H1 (cell line): ENCODE data around the gene JMJD7. TPM values are rescaled to one million over a fixed set of nuclear protein-coding genes. Genes with fewer than 3 reads are reported as not detected.

Source experiments
- CTCF ChIA-PET: fragments of 300-600 bp; sonication (Branson Sonifier 250); formaldehyde crosslinking; loops from one replicate; lab custom pipeline; 2021; ENCODE audit not compliant: partially characterized antibody; lab: Charles Lee
- POLR2A ChIA-PET: fragments of 300-600 bp; sonication (Branson Sonifier 250); formaldehyde crosslinking; loops from one replicate; lab custom pipeline; 2021; ENCODE audit warnings: inconsistent platforms; ENCODE audit not compliant: partially characterized antibody; lab: Charles Lee
- DNase-seq, 2 experiments: peaks; one replicate each; pipeline versions ENCODE4 v3.0.0 to v3.0.0-alpha.2; 2010 to 2022; ENCODE audit warnings: low spot score in 2 of 2, low read depth in 1 of 2, mixed read lengths in 1 of 2
- FAIRE-seq: peaks from 2 replicates; lab custom pipeline; 2011; peaks lifted over from hg19 to GRCh38; lab: Jason Lieb, UNC
- H2AFZ ChIP-seq: 2 replicates; pipeline ENCODE4 v1.8.1; 2012; ENCODE audit warnings: low read length, inconsistent platforms
- H2AK5ac ChIP-seq: 2 replicates; pipeline ENCODE4 v1.6.1; 2013; ENCODE audit warnings: low read depth, low read length
- H2BK120ac ChIP-seq: replicated peaks from 2 replicates; pipeline ENCODE3; 2013; ENCODE audit warnings: low read depth, low read length, inconsistent platforms
- H2BK12ac ChIP-seq: 2 replicates; pipeline ENCODE4 v1.6.1; 2013; ENCODE audit warnings: low read depth, low read length
- H2BK15ac ChIP-seq: 2 replicates; pipeline ENCODE4 v1.6.1; 2013; ENCODE audit warnings: low read length
- H2BK20ac ChIP-seq: 2 replicates; pipeline ENCODE4 v1.6.1; 2013; ENCODE audit warnings: low read length
- H2BK5ac ChIP-seq: 2 replicates; pipeline ENCODE4 v1.6.1; 2013; ENCODE audit warnings: low read depth, low read length
- H3K14ac ChIP-seq: 2 replicates; pipeline ENCODE4 v1.6.1; 2013; ENCODE audit warnings: inconsistent platforms; ENCODE audit not compliant: insufficient read length
- H3K18ac ChIP-seq: 2 replicates; pipeline ENCODE4 v1.6.1; 2013; ENCODE audit warnings: low read length; ENCODE audit errors: extremely low read depth
- H3K23ac ChIP-seq: 2 replicates; pipeline ENCODE4 v1.6.1; 2013; ENCODE audit warnings: inconsistent platforms; ENCODE audit not compliant: insufficient read length
- H3K23me2 ChIP-seq: 2 replicates; pipeline ENCODE4 v1.6.1; 2013; ENCODE audit warnings: low read depth, low read length
- H3K27ac ChIP-seq: 2 replicates; pipeline ENCODE4 v1.6.1; 2011; ENCODE audit warnings: low read depth, low read length, inconsistent platforms
- H3K27me3 ChIP-seq, 4 experiments: replicated peaks in 1 of 4; 1 replicate in 1 of 4; 2 replicates in 3 of 4; pipeline versions ENCODE4 v1.6.1 to v1.8.1; 2011 to 2013; ENCODE audit warnings: low read length in 3 of 4, mild to moderate bottlenecking in 3 of 4, inconsistent platforms in 2 of 4, mixed read lengths in 2 of 4, moderate library complexity in 1 of 4; ENCODE audit not compliant: control insufficient read depth in 3 of 4, insufficient read depth in 3 of 4; ENCODE audit errors: extremely low read depth in 1 of 4
- H3K36me3 ChIP-seq, 4 experiments: 2 replicates each; pipeline versions ENCODE4 v1.6.1 to v1.8.1; 2011 to 2013; ENCODE audit warnings: mild to moderate bottlenecking in 4 of 4, low read length in 3 of 4, moderate library complexity in 2 of 4, control low read depth in 1 of 4, inconsistent platforms in 1 of 4; ENCODE audit not compliant: insufficient read depth in 4 of 4, control insufficient read depth in 2 of 4
- H3K4ac ChIP-seq: replicated peaks from 2 replicates; pipeline ENCODE3; 2013; ENCODE audit warnings: low read length, low read depth, mixed read lengths, inconsistent platforms; ENCODE audit not compliant: insufficient read length
- H3K4me1 ChIP-seq, 4 experiments: replicated peaks in 1 of 4; 1 replicate in 1 of 4; 2 replicates in 3 of 4; pipeline versions ENCODE4 v1.6.1 to v1.8.1; 2011 to 2013; ENCODE audit warnings: low read length in 3 of 4, inconsistent platforms in 2 of 4, mixed read lengths in 1 of 4; ENCODE audit not compliant: insufficient read depth in 4 of 4, control insufficient read depth in 3 of 4
- H3K4me2 ChIP-seq, 2 experiments: 2 replicates each; pipeline versions ENCODE4 v1.6.1 to v1.8.1; 2011 to 2013; ENCODE audit warnings: low read depth in 2 of 2, low read length in 2 of 2, control low read depth in 1 of 2, inconsistent platforms in 1 of 2, mild to moderate bottlenecking in 1 of 2; ENCODE audit not compliant: insufficient read depth in 1 of 2
- H3K4me3 ChIP-seq, 4 experiments: fragments of 200-600, 300-600 bp in 1 of 4; sonication (generic), shearing (Covaris generic), sonication (Bioruptor Twin) in 1 of 4; 2 replicates each; pipeline versions ENCODE4 v1.5.1 to v1.8.1; 2011 to 2016; ENCODE audit warnings: low read length in 4 of 4, low read depth in 3 of 4, control low read depth in 2 of 4, inconsistent platforms in 2 of 4, mild to moderate bottlenecking in 2 of 4, mixed read lengths in 1 of 4, moderate library complexity in 1 of 4; ENCODE audit not compliant: insufficient read depth in 2 of 4; ENCODE audit errors: extremely low read depth in 1 of 4
- H3K56ac ChIP-seq: replicated peaks from 2 replicates; pipeline ENCODE3; 2013; ENCODE audit warnings: low read depth, mild to moderate bottlenecking, mixed read lengths, low read length, inconsistent platforms; ENCODE audit not compliant: insufficient read length
- H3K79me1 ChIP-seq: 2 replicates; pipeline ENCODE4 v1.6.1; 2013; ENCODE audit warnings: low read depth, low read length, control low read depth
- H3K79me2 ChIP-seq, 2 experiments: 2 replicates each; pipeline versions ENCODE4 v1.6.1 to v1.8.1; 2012 to 2013; ENCODE audit warnings: low read length in 2 of 2, mild to moderate bottlenecking in 2 of 2, inconsistent platforms in 1 of 2; ENCODE audit not compliant: insufficient read depth in 2 of 2, control insufficient read depth in 1 of 2
- H3K9ac ChIP-seq, 4 experiments: replicated peaks in 1 of 4; 1 replicate in 1 of 4; 2 replicates in 3 of 4; pipeline versions ENCODE4 v1.6.1 to v1.8.1; 2011 to 2013; ENCODE audit warnings: low read depth in 3 of 4, low read length in 3 of 4, control low read depth in 2 of 4, mild to moderate bottlenecking in 2 of 4, moderate library complexity in 2 of 4, inconsistent platforms in 1 of 4; ENCODE audit errors: extremely low read depth in 1 of 4
- H3K9me3 ChIP-seq, 2 experiments: 2 replicates each; pipeline versions ENCODE4 v1.6.1 to v1.8.1; 2012 to 2013; ENCODE audit warnings: mild to moderate bottlenecking in 2 of 2, moderate library complexity in 2 of 2, control low read depth in 1 of 2, inconsistent platforms in 1 of 2, low read depth in 1 of 2, low read length in 1 of 2, mixed read lengths in 1 of 2; ENCODE audit not compliant: insufficient read depth in 2 of 2
- H4K20me1 ChIP-seq, 2 experiments: replicated peaks in 1 of 2; 2 replicates each; pipeline versions ENCODE3 to v1.8.1; 2011 to 2013; ENCODE audit warnings: inconsistent platforms in 2 of 2, low read length in 2 of 2, mild to moderate bottlenecking in 1 of 2; ENCODE audit not compliant: insufficient read depth in 2 of 2, control insufficient read depth in 1 of 2
- H4K5ac ChIP-seq: 2 replicates; pipeline ENCODE4 v1.6.1; 2013; ENCODE audit warnings: low read length, low read depth, mixed read lengths, inconsistent platforms; ENCODE audit not compliant: insufficient read length
- H4K8ac ChIP-seq: 2 replicates; pipeline ENCODE4 v1.8.0; 2013; ENCODE audit warnings: mild to moderate bottlenecking, moderate library complexity, low read length, inconsistent platforms; ENCODE audit not compliant: insufficient read depth; ENCODE audit errors: extremely low read depth
- H4K91ac ChIP-seq: replicated peaks from 2 replicates; pipeline ENCODE3; 2013; ENCODE audit warnings: low read length, mixed read lengths, inconsistent platforms; ENCODE audit not compliant: insufficient read length
- BRCA1 ChIP-seq: IDR thresholded peaks from 2 replicates; pipeline ENCODE4 v1.6.1; 2012; ENCODE audit warnings: low read depth, low read length, improper control_type of control experiment
- JUN ChIP-seq: IDR thresholded peaks from 2 replicates; pipeline ENCODE4 v1.6.1; 2011; ENCODE audit warnings: low read depth, mild to moderate bottlenecking, improper control_type of control experiment, low read length
- MAFK ChIP-seq: IDR thresholded peaks from 2 replicates; pipeline ENCODE4 v1.6.1; 2012; ENCODE audit warnings: low read depth, mild to moderate bottlenecking, improper control_type of control experiment, low read length
- SIX5 ChIP-seq: IDR thresholded peaks from 2 replicates; pipeline ENCODE4 v1.6.1; 2011; ENCODE audit warnings: mild to moderate bottlenecking, low read depth, low read length
- WGBS, 2 experiments: shearing (Covaris generic) in 1 of 2; methylation state at CpG; one replicate each; pipeline versions ENCODE4 v1.1.6 to v1.1.7; 2013 to 2015; ENCODE audit warnings: low lambda C conversion rate in 2 of 2, mixed read lengths in 2 of 2, inconsistent platforms in 1 of 2, low coverage in 1 of 2, missing lambda C conversion rate in 1 of 2; ENCODE audit not compliant: insufficient replicate concordance in 2 of 2, insufficient coverage in 1 of 2, insufficient read length in 1 of 2; ENCODE audit errors: extremely low coverage in 1 of 2, missing lambda C conversion rate in 1 of 2; 5-methylcytosine and 5-hydroxymethylcytosine counted together
- polyA plus RNA-seq, 7 experiments: library from polyadenylated mRNA; depleted of rRNA in 3 of 7; stranded (reverse) in 5 of 7; unstranded in 2 of 7; fragments of >200 nt in 5 of 7; fragments of 200-250 nt in 2 of 7; gene quantifications; 1 replicate in 5 of 7; 2 replicates in 1 of 7; 4 replicates in 1 of 7; pipeline versions ENCODE4 v1.2.1 to v1.2.3, GENCODE V29; 2011 to 2013; ENCODE audit warnings: missing spikeins in 2 of 7, mixed read lengths in 2 of 7
- total RNA-seq: library from RNA; stranded (reverse); fragmentation: NEBNext Ultra II Directional; extraction: Animal tissue kit (Norgen Biotek cat#: 25700); gene quantifications from 2 replicates; pipeline ENCODE4 v1.2.1, GENCODE V29; 2021
- TF ChIP-seq, protein P1 (sequence below): IDR thresholded peaks from 2 replicates; pipeline ENCODE4 v1.6.1; 2011; ENCODE audit warnings: low read depth, mild to moderate bottlenecking, low read length; ENCODE audit not compliant: insufficient read depth

The JMJD7 gene
- total and polyA plus RNA-seq, 2 of the 8 experiments (the other 6 are each of a cell fraction or from before 2014, with no cell fraction given) = 15.0 to 20.0 TPM

DNA sequence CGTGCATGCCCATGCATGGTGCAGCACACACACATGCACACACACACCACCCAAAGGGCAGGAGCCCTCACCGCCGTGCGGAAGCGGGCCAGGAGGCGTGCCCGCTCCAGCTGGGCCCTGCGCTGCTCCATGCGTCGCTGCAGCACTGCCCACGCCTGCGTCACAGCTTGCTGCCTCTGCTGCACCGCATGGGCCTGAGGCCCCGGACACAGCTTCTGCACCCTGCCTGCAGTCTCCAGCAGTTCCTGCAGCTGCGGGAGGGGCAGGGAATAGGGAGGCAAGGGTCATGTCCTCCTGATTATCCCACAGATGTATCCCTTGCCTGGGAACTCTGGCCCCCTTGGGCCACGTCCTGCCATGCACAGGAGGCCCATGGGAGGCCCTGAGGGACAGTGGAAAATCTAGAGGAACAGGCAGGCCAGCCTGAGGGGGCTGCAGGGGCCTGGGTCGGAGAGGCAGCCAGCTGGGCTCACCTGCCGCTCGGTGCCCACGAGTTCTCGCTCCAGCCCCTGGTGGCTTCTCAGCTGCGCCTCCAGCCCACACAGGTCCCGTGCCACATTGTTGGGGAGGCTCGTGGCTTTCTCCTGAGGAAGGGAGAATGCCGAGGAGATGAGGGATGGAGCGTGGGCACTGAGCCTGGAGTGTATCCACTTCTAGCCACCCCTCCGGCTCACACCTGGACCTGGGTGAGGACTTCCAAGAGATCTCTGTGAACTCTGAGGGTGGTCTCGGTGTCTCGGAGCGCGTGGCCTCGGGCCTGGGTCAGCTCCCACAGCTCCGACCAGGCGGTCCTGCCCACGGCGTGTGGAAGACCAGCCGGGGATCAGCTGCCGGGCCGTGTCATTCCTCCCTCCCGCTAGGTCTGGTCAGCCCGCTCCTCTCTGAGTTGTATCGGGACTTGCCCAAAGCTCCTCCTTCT, 42.1 kb downstream of the JMJD7 start:
- no peaks in the 10 kb centered on the region for H3K79me1 ChIP-seq
- DNase-seq (no peak), FAIRE-seq (no peak)
- no peak overlapping the region for H2AK5ac ChIP-seq
- H4K91ac ChIP-seq = no peak overlapping the region
- no peak overlapping the region for H3K4ac ChIP-seq
- no peak overlapping the region for H2BK120ac ChIP-seq
- POLR2A ChIA-PET = interaction anchor here (1.2 to 2.2 kb wide), 3 partner anchors 18 to 25 kb away, joined by 3 to 4 read pairs (median 3); no protein-coding TSS in a partner anchor
- no peaks in the 10 kb centered on the region for H3K79me2 ChIP-seq
- peaks cover 0 to 2% of the 10 kb centered on the region in 2 experiments for H4K20me1 ChIP-seq
- no peak for TF ChIP-seq SIX5
- TF ChIP-seq, protein P1, sequence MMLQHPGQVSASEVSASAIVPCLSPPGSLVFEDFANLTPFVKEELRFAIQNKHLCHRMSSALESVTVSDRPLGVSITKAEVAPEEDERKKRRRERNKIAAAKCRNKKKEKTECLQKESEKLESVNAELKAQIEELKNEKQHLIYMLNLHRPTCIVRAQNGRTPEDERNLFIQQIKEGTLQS = no peak
- TF ChIP-seq MAFK = no peak
- no peak for TF ChIP-seq JUN
- no peak for TF ChIP-seq BRCA1
- H3K9ac ChIP-seq = no peak overlapping the region
- no peaks in the 10 kb centered on the region for H3K23me2 ChIP-seq
- no peak overlapping the region for H3K23ac ChIP-seq
- 92% methylated on average over 42 of the region's 42 CpGs; no CpG with 5 or more reads in 1 of the 2 experiments for WGBS, 2 experiments
- 0 out of 2 replicates have a peak overlapping the region, but pooled peaks have one; percentile 32 for H2BK20ac ChIP-seq
- no peak overlapping the region for H3K27ac ChIP-seq
- no peak overlapping the region for H2BK15ac ChIP-seq
- H3K36me3 ChIP-seq = no peaks in the 10 kb centered on the region
- no peaks in the 10 kb centered on the region for H3K9me3 ChIP-seq
- no peak overlapping the region for H3K14ac ChIP-seq
- H3K4me2 ChIP-seq = no peak overlapping the region
- H2AFZ ChIP-seq = no peak overlapping the region
- H3K4me1 ChIP-seq = peaks cover 0 to 3% (median under 1%) of the 10 kb centered on the region in 4 experiments; a peak in 3 of 7 replicates
- CTCF ChIA-PET = interaction anchor here (0.6 to 2.7 kb wide), 16 partner anchors 8 to 132 kb away, joined by 3 to 9 read pairs (median 5); partner anchors contain the start of gene MAPKBP1
- no peak overlapping the region for H3K56ac ChIP-seq
- no peak overlapping the region for H3K18ac ChIP-seq
- H4K8ac ChIP-seq = peak overlapping the region; percentile 59; the same call in 1 of the 2 replicates
- no peaks in the 10 kb centered on the region for H3K27me3 ChIP-seq
- no peak overlapping the region for H4K5ac ChIP-seq
- H2BK12ac ChIP-seq = peak overlapping the region; percentile 39; the same call in 1 of the 2 replicates
- H3K4me3 ChIP-seq = no peak overlapping the region
- 0 out of 2 replicates have a peak overlapping the region, but pooled peaks have one; percentile 52 for H2BK5ac ChIP-seq
